ENCODE data around the gene SIGLEC12.

- TF ChIP-seq TEAD4 (IDR thresholded peaks at IDR 0.05; ENCODE audit: low read length) (no peak), TEAD4 (CRISPR knock-in tag; IDR thresholded peaks at IDR 0.05; ENCODE audit: borderline replicate concordance) (no peak), MBD2 (IDR thresholded peaks at IDR 0.05; ENCODE audit: borderline replicate concordance, low read depth) (no peak)
Measured at GRCh38 chr19:51521781-51522180, 20.2 kb upstream of the SIGLEC12 start.

Data from K562 (cell line).